K562 (cell line): ENCODE results near the gene ELL3. TPM values are rescaled to one million over a fixed set of nuclear protein-coding genes. Genes with fewer than 3 reads are reported as not detected.

ENCODE experiments used
- BHLHE40 ChIP-seq: IDR thresholded peaks from 2 replicates; pipeline ENCODE4 v1.6.1; 2011; ENCODE audit warnings: low read length, improper control_type of control experiment
- CAMTA2 ChIP-seq: fragments of 250-450 bp; sonication (Bioruptor Pico); conservative IDR thresholded peaks from 2 replicates; pipeline ENCODE4 v1.5.1; 2022
- MTA2 ChIP-seq: fragments of 450-650 bp; IDR thresholded peaks from 2 replicates; pipeline ENCODE4 v1.6.1; 2016; ENCODE audit warnings: low read depth
- MYC ChIP-seq, 2 experiments: fragments of 250-450 bp in 1 of 2; sonication (Bioruptor Pico) in 1 of 2; IDR thresholded peaks; 2 replicates each; pipeline versions ENCODE4 v1.5.1 to v1.6.1; 2012 to 2021; ENCODE audit warnings: low read depth in 2 of 2, borderline replicate concordance in 1 of 2, improper control_type of control experiment in 1 of 2, low read length in 1 of 2, mild to moderate bottlenecking in 1 of 2, moderate library complexity in 1 of 2
- NBN ChIP-seq: fragments of 450-650 bp; IDR thresholded peaks from 2 replicates; pipeline ENCODE4 v1.6.1; 2016; ENCODE audit warnings: low read depth, mild to moderate bottlenecking
- SAP30 ChIP-seq: fragments of 200-600 bp; sonication (generic); IDR thresholded peaks from 2 replicates; pipeline ENCODE4 v1.6.1; 2012; ENCODE audit warnings: borderline replicate concordance, low read depth, mild to moderate bottlenecking, moderate library complexity, low read length, control low read depth, inconsistent platforms; ENCODE audit not compliant: insufficient read depth, poor library complexity, severe bottlenecking
- ZBTB2 ChIP-seq: fragments of 450-650 bp; IDR thresholded peaks from 2 replicates; pipeline ENCODE4 v1.6.1; 2016; ENCODE audit warnings: antibody characterized with exemption
- ZNF354B ChIP-seq: fragments of 250-450 bp; sonication (Bioruptor Pico); IDR thresholded peaks from 2 replicates; pipeline ENCODE4 v1.4.0; 2020
- polyA plus RNA-seq, 8 experiments: library from polyadenylated mRNA; depleted of rRNA in 4 of 8; stranded (reverse) in 5 of 8; unstranded in 3 of 8; fragments of >200 nt; fragmentation: Nextera tagmentation in 2 of 8; fragmentation: Illumina TruSeq in 1 of 8; extraction: Ambion mirVana in 2 of 8; extraction: Trizol in 1 of 8; gene quantifications; 2 replicates each; pipeline versions ENCODE4 v1.2.1 to v1.2.3, GENCODE V29; 2011 to 2014; ENCODE audit warnings: inconsistent platforms in 1 of 8, missing spikeins in 1 of 8
- total RNA-seq, 7 experiments: library from RNA; depleted of rRNA in 6 of 7; stranded (reverse); fragments of >200 nt in 6 of 7; fragmentation: Illumina TruSeq in 2 of 7; extraction: Trizol in 2 of 7; gene quantifications; 2 replicates each; pipeline versions ENCODE4 v1.2.1 to v1.2.3, GENCODE V29; 2011 to 2021; ENCODE audit warnings: low replicate concordance in 1 of 7
- TF ChIP-seq, protein P1 (sequence below), 2 experiments: fragments of 450-650 bp; formaldehyde crosslinking in 1 of 2; IDR thresholded peaks; 2 replicates each; pipeline versions ENCODE4 v1.4.0 to v1.6.1; 2014 to 2020; ENCODE audit warnings: mild to moderate bottlenecking in 2 of 2, borderline replicate concordance in 1 of 2, low read depth in 1 of 2
- TF ChIP-seq, protein P2 (sequence below): fragments of 450-650 bp; IDR thresholded peaks from 2 replicates; pipeline ENCODE4 v1.7.1; 2018; ENCODE audit warnings: mild to moderate bottlenecking, low read depth; ENCODE audit not compliant: partially characterized antibody
- TF ChIP-seq, protein P3 (sequence below): fragments of 450-650 bp; formaldehyde crosslinking; IDR thresholded peaks from 2 replicates; pipeline ENCODE4 v1.4.0; 2020; ENCODE audit warnings: mild to moderate bottlenecking, mixed read lengths

The ELL3 gene
- total and polyA plus RNA-seq, 9 of the 15 experiments (the other 6 are each of a cell fraction or from before 2014, with no cell fraction given) = 0.80 to 5.2 (median 2.6) TPM

DNA sequence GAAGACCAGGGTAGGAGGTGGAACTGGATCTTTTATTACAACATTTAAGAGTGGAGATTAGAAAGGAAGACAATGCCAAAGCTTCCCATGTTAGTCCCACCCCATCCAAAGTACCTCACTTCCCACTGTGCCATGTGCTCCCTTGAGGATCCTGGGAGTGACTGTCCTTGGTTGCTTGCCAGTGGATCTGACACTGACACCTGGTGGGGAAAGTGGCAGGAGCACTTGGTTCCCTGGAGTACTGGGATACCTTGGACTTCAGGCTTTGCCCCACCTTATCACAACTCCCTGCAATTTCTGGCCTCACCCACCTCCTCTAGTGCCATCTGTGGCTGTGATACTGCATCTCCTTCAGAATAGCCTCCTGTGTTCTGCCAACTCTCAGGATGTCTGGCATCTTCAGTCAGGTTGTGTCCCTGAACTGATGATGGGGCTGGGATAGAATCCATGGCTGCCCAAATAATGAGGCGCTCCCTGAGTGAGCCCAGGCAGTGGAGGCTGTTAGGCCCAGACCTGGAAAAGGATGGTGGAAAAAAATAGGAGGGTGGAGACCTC lies 1.3 kb downstream of the ELL3 start (continued):
- TF ChIP-seq, protein P1, sequence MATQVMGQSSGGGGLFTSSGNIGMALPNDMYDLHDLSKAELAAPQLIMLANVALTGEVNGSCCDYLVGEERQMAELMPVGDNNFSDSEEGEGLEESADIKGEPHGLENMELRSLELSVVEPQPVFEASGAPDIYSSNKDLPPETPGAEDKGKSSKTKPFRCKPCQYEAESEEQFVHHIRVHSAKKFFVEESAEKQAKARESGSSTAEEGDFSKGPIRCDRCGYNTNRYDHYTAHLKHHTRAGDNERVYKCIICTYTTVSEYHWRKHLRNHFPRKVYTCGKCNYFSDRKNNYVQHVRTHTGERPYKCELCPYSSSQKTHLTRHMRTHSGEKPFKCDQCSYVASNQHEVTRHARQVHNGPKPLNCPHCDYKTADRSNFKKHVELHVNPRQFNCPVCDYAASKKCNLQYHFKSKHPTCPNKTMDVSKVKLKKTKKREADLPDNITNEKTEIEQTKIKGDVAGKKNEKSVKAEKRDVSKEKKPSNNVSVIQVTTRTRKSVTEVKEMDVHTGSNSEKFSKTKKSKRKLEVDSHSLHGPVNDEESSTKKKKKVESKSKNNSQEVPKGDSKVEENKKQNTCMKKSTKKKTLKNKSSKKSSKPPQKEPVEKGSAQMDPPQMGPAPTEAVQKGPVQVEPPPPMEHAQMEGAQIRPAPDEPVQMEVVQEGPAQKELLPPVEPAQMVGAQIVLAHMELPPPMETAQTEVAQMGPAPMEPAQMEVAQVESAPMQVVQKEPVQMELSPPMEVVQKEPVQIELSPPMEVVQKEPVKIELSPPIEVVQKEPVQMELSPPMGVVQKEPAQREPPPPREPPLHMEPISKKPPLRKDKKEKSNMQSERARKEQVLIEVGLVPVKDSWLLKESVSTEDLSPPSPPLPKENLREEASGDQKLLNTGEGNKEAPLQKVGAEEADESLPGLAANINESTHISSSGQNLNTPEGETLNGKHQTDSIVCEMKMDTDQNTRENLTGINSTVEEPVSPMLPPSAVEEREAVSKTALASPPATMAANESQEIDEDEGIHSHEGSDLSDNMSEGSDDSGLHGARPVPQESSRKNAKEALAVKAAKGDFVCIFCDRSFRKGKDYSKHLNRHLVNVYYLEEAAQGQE (IDR thresholded peaks at IDR 0.05; ENCODE audit: borderline replicate concordance) = peak; percentile 18; the same call in 1 of the 2 replicates
- TF ChIP-seq, protein P1 (CRISPR knock-in tag; IDR thresholded peaks at IDR 0.05; ENCODE audit: low read depth) = no peak
- TF ChIP-seq, protein P2, sequence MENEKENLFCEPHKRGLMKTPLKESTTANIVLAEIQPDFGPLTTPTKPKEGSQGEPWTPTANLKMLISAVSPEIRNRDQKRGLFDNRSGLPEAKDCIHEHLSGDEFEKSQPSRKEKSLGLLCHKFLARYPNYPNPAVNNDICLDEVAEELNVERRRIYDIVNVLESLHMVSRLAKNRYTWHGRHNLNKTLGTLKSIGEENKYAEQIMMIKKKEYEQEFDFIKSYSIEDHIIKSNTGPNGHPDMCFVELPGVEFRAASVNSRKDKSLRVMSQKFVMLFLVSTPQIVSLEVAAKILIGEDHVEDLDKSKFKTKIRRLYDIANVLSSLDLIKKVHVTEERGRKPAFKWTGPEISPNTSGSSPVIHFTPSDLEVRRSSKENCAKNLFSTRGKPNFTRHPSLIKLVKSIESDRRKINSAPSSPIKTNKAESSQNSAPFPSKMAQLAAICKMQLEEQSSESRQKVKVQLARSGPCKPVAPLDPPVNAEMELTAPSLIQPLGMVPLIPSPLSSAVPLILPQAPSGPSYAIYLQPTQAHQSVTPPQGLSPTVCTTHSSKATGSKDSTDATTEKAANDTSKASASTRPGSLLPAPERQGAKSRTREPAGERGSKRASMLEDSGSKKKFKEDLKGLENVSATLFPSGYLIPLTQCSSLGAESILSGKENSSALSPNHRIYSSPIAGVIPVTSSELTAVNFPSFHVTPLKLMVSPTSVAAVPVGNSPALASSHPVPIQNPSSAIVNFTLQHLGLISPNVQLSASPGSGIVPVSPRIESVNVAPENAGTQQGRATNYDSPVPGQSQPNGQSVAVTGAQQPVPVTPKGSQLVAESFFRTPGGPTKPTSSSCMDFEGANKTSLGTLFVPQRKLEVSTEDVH = no peak
- no peak for TF ChIP-seq ZNF354B
- TF ChIP-seq SAP30 = no peak
- TF ChIP-seq ZBTB2 = no peak
- TF ChIP-seq NBN = no peak
- no peak for TF ChIP-seq BHLHE40
- no peak for TF ChIP-seq MTA2
- no peak for TF ChIP-seq CAMTA2 (CRISPR knock-in tag)
- TF ChIP-seq, protein P3, sequence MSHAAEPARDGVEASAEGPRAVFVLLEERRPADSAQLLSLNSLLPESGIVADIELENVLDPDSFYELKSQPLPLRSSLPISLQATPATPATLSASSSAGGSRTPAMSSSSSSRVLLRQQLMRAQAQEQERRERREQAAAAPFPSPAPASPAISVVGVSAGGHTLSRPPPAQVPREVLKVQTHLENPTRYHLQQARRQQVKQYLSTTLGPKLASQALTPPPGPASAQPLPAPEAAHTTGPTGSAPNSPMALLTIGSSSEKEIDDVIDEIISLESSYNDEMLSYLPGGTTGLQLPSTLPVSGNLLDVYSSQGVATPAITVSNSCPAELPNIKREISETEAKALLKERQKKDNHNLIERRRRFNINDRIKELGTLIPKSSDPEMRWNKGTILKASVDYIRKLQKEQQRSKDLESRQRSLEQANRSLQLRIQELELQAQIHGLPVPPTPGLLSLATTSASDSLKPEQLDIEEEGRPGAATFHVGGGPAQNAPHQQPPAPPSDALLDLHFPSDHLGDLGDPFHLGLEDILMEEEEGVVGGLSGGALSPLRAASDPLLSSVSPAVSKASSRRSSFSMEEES (CRISPR knock-in tag) = no peak
- TF ChIP-seq MYC (IDR thresholded peaks at IDR 0.05; ENCODE audit: low read depth, low read length) = peak; percentile 67
- no peak for TF ChIP-seq MYC (CRISPR knock-in tag; IDR thresholded peaks at IDR 0.05; ENCODE audit: borderline replicate concordance, low read depth)
